Measurements from ENCODE around the gene FBXW8. TPM values are rescaled to one million over a fixed set of nuclear protein-coding genes. Genes with fewer than 3 reads are reported as not detected.

The FBXW8 gene
- total and polyA plus RNA-seq, 2 donors (not counting 1 experiment from before 2014, with no cell fraction given): 12.1 to 23.5 TPM

GRCh38 chr12:116892349-116893140 is 18.2 kb upstream of the FBXW8 start:
- Mint-ChIP-seq H3K27ac (no peak overlapping the region), H3K27me3 (peaks cover 11% of the 10 kb centered on the region), H3K4me3 (no peak overlapping the region), H3K9me3 (ENCODE audit: insufficient read depth) (peaks cover 2% of the 10 kb centered on the region), H3K4me1 (no peaks in the 10 kb centered on the region)
- Histone ChIP-seq H3K36me3 (replicated peaks in 1 of 2; ENCODE audit: control extremely low read depth in 1 of 2, control insufficient read depth in 1 of 2, extremely low read depth in 1 of 2, insufficient read depth in 2 of 2, low read length in 1 of 2) (no peaks in the 10 kb centered on the region), H3K79me2 (ENCODE audit: control insufficient read depth, insufficient read depth, low read length) (no peaks in the 10 kb centered on the region), H3K4me3 (ENCODE audit: control extremely low read depth in 1 of 5, extremely low read depth in 1 of 5, insufficient read depth in 1 of 5, low read depth in 2 of 5, low read length in 4 of 5) (no peak overlapping the region), H3K9ac (ENCODE audit: low read length) (no peak overlapping the region), H3K27me3 (replicated peaks in 1 of 4; ENCODE audit: control extremely low read depth in 1 of 4, control insufficient read depth in 3 of 4, insufficient read depth in 4 of 4, low read length in 3 of 4) (peaks cover 0 to 4% (median 0%) of the 10 kb centered on the region in 4 experiments), H4K20me1 (ENCODE audit: control insufficient read depth, insufficient read depth, low read length, poor library complexity, severe bottlenecking) (no peaks in the 10 kb centered on the region), H3K27ac (ENCODE audit: low read length in 2 of 2) (no peak overlapping the region), H3K4me2 (replicated peaks; ENCODE audit: low read depth, low read length, poor library complexity, severe bottlenecking) (no peak overlapping the region), H3K9me3 (ENCODE audit: control extremely low read depth in 1 of 3, control insufficient read depth in 2 of 3, insufficient read depth in 1 of 3, low read length in 2 of 3) (peaks cover 0 to 6% (median 4%) of the 10 kb centered on the region in 3 donors), H2AFZ (ENCODE audit: insufficient read depth, low read depth, low read length, poor library complexity, severe bottlenecking) (no peak overlapping the region), H3K4me1 (ENCODE audit: control insufficient read depth in 2 of 2, insufficient read depth in 2 of 2, low read length in 2 of 2) (no peaks in the 10 kb centered on the region)
- TF ChIP-seq EZH2 (IDR thresholded peaks at IDR 0.05; ENCODE audit: borderline replicate concordance, insufficient read depth, low read depth, low read length, poor library complexity, severe bottlenecking): no peak
- TF ChIP-seq CTCF (IDR thresholded peaks at IDR 0.05): no peak
- no peak for DNase-seq
- ChIA-PET CTCF (interaction anchor here (0.6 kb wide), 1 partner anchor 11 kb away, joined by 3 read pairs; no protein-coding TSS in a partner anchor), POLR2A (no interaction called here)
- intact Hi-C loops (cut with micrococcal nuclease): no loop called here
- WGBS (ENCODE audit: insufficient coverage): 89% methylated on average over 5 of the region's 12 CpGs
- ATAC-seq (ENCODE audit: low read depth): no peak

GRCh38 chr12:116894913-116895312 is 15.8 kb upstream of the FBXW8 start:
- Mint-ChIP-seq H3K9me3 (ENCODE audit: insufficient read depth) (peaks cover 2% of the 10 kb centered on the region), H3K4me1 (no peaks in the 10 kb centered on the region), H3K4me3 (no peak overlapping the region), H3K27ac (no peak overlapping the region), H3K27me3 (peaks cover 21% of the 10 kb centered on the region)
- TF ChIP-seq CTCF (IDR thresholded peaks at IDR 0.05): no peak
- TF ChIP-seq EZH2 (IDR thresholded peaks at IDR 0.05; ENCODE audit: borderline replicate concordance, insufficient read depth, low read depth, low read length, poor library complexity, severe bottlenecking): no peak
- Histone ChIP-seq H3K79me2 (ENCODE audit: control insufficient read depth, insufficient read depth, low read length) (no peaks in the 10 kb centered on the region), H3K9ac (ENCODE audit: low read length) (no peak overlapping the region), H3K4me1 (ENCODE audit: control insufficient read depth in 2 of 2, insufficient read depth in 2 of 2, low read length in 2 of 2) (no peaks in the 10 kb centered on the region), H4K20me1 (ENCODE audit: control insufficient read depth, insufficient read depth, low read length, poor library complexity, severe bottlenecking) (no peaks in the 10 kb centered on the region), H2AFZ (ENCODE audit: insufficient read depth, low read depth, low read length, poor library complexity, severe bottlenecking) (no peak overlapping the region), H3K4me2 (replicated peaks; ENCODE audit: low read depth, low read length, poor library complexity, severe bottlenecking) (no peak overlapping the region), H3K4me3 (ENCODE audit: control extremely low read depth in 1 of 5, extremely low read depth in 1 of 5, insufficient read depth in 1 of 5, low read depth in 2 of 5, low read length in 4 of 5) (no peak overlapping the region), H3K9me3 (ENCODE audit: control extremely low read depth in 1 of 3, control insufficient read depth in 2 of 3, insufficient read depth in 1 of 3, low read length in 2 of 3) (peaks cover 0 to 6% (median 4%) of the 10 kb centered on the region in 3 donors), H3K27me3 (replicated peaks in 1 of 4; ENCODE audit: control extremely low read depth in 1 of 4, control insufficient read depth in 3 of 4, insufficient read depth in 4 of 4, low read length in 3 of 4) (peaks cover 0 to 11% (median 1%) of the 10 kb centered on the region in 4 experiments), H3K27ac (ENCODE audit: low read length in 2 of 2) (no peak overlapping the region), H3K36me3 (replicated peaks in 1 of 2; ENCODE audit: control extremely low read depth in 1 of 2, control insufficient read depth in 1 of 2, extremely low read depth in 1 of 2, insufficient read depth in 2 of 2, low read length in 1 of 2) (no peaks in the 10 kb centered on the region)
- intact Hi-C loops (cut with micrococcal nuclease): no loop called here
- ChIA-PET POLR2A (no interaction called here), CTCF (no interaction called here)
- no peak for ATAC-seq (ENCODE audit: low read depth)
- WGBS (ENCODE audit: insufficient coverage): no CpG with 5 or more reads among the region's 3 CpGs
- no peak for DNase-seq
